GM21381 (cell line): ENCODE data around the gene NCOA1.

ENCODE experiments used
- ATAC-seq: cut with Tn5 transposase; IDR thresholded peaks from one replicate; pipeline ENCODE4 v1.9.1; 2021; ENCODE audit warnings: mild to moderate bottlenecking, moderate library complexity; ENCODE audit not compliant: unreplicated experiment

Gene NCOA1

DNA sequence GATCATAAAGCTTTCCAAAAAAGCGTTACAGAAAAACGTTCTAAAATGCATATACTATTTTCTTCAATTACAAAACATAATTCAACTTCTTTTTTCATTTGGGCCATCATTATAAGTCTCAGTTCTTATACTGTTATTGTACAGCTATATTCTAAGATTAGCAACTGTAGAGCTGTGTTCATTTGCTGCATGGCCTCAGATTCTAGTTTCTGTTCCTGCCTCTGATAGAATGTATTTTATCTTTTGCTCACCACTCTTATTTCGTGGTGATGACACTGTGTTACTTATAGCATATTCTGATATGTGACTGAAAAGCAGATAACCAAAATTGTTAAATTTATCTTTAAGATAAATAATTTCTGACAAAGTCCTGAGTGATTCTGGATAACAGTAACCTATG is 234.9 kb downstream of the NCOA1 start:
- no peak for ATAC-seq

DNA sequence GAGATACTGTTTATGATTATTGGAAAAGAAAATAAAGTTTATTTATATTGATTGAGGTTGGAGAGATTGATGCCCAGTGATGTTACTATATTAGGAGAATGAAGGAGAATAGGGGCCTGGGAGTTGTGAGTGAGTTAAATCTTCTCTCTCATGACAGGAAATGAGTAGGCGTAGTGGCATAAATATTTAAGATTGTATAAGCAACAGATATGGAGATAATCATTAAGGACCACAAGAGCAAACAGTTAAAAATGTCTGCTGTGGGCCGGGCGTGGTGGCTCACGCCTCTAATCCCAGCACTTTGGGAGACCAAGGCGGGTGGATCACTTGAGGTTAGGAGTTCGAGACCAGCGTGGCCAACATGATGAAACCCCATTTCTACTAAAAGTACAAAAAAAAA is 239.4 kb downstream of the NCOA1 start:
- ATAC-seq = no peak

DNA sequence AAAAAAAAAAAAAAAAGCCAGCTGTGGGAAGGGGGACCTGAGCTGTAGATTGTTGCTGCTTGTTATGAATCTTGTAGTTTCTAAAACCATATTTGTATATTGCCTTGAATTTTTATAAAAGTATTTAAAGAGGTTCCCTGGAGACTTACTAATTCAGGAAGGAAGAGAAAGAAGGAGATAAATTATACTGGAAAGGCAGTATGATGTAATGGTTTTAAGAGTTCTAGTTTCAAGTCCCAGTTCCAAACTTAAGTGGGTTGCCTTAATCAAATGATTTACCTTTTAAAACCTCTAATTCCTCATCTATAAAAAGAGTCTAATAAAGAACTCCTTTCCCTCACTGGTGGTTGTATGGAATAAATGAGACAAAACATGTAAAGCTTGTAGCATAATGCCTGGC is 240.0 kb downstream of the NCOA1 start:
- no peak for ATAC-seq

DNA sequence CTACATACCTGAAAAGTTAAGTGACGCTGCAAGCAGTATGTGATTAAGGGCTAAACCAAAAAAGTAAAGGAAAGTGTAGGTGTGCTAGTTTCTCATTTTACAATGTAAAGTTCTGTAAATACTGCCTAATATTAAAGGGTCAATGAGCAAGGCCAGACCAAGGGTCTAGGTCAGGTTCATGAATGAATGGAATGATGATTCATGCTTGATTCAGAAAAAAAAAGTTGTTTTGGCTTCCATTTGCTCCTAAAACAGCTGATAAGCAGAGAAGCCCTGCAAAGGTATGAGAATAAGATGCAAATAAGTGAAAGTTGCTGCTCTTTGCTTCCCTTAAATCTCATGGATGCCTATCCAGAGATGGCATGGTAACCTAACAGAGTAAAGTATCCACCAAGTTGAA is 240.9 kb downstream of the NCOA1 start:
- no peak for ATAC-seq

DNA sequence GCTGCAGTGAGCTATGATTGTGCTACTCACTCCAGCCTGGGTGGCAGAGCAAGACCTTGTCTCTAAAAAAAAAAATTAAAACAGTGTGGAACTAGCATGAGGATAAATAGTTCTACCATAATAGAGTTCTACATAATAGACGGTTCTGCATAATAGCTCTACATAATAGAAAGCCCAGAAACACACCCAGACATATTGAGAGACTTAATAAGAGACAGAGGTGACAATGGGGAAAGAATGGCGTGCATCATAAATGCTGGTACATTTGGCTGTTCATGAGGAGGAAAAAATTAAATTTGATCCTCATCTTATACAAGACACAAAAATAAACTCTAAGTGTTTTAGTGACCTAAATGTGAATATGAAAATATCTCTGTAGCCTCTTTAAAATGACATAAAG is 243.7 kb downstream of the NCOA1 start:
- no peak for ATAC-seq

DNA sequence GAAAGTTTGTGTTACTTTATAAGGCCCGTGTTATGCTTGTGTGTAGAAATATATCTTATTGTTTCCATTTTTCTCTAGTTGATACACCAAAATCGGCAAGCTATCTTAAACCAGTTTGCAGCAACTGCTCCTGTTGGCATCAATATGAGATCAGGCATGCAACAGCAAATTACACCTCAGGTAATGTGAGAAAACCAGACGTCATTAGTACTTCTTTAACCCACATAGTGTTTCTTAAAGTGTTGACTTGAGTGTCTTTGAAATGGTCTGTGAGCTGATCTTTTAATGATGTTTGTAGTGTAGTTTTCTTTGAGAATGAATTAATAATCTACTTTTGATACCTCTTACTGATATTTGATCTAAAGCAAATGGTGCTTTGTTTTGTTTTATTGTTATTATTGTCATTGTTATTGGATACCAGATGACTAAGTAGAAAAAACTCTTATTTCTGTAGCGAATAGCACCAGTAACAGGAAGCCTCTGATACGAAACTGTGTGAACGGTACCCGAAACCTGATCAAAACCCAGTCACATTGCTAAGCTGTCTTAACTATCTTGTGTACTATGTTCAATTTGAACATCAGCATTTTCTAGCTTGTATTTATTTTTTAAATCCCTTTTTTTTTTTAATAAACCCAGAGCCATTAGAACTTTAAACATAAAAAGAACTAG is 248.4 kb downstream of the NCOA1 start:
- ATAC-seq = no peak

DNA sequence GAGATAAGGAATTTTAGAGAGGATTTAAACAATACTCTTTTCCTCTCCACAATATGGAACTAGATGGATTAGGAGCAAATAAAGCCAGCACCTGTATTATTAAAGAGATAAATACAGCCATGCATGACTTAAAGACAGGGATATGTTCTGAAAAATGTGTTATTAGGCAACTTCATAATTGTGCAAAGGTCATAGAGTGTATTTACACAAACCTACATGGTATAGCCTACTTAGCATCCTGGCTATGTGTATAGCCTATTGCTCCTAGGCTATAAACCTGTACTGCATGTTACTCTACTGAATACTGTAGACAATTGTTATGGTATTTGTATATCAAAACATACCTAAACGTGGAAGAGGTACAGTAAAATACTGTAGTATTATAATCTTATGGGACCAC is 249.1 kb downstream of the NCOA1 start:
- ATAC-seq = no peak

DNA sequence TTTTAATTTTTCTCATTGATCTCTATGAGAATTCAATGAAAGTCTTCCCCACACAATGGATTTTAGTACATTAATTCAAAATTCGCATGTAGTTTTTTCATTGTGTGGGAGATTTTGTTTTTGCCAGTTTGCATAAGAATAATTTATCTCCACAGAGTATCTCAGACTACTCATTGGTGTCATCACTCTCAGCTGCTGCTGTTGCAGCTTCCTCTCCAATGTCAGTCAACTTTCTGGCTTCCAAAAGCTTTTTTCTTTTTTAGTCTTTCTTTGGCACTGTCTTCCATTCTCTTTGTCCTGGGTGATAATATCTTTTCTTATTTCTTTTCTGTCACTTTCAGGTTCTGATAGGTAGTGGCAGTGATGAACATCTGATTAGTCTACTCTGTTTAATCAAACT is 251.7 kb downstream of the NCOA1 start:
- no peak for ATAC-seq

DNA sequence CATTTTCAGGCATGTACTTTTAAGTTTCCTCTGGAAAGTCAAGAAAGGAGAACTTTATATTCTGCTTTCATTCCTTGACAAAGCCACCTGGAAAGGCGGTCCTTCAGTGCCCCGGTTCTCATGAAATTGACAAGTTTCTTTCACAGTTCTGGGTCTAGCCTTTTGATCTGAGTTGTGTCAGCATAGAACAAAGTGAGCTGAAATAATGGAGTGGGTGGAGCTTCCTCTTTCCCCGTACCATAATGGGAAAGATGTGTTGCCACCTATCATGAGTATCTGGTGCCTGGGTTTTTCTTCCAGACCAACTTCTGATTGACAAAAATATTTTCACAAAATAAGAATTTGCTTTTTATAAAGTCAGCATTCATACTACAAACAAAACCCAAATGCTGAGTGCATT is 252.9 kb downstream of the NCOA1 start:
- no peak for ATAC-seq

DNA sequence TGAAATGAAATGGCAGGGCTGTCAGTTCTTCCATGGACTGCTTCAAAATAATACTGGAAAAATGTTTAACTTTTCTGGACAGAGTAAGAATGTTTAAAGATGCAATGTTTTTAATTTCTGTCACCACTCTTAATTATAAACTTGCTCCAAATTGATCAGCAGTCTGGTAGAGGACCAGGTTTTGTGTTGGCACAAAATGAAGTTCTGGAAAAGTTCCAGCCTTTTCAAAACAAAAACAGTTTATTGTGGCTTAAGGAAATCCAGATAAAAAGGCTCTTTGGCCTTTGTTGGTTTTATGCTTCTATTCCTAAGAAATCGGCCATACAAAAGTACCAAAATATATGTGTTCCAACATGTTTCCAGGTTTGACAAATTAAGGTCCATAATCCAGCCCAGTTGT is 253.3 kb downstream of the NCOA1 start:
- ATAC-seq = no peak

DNA sequence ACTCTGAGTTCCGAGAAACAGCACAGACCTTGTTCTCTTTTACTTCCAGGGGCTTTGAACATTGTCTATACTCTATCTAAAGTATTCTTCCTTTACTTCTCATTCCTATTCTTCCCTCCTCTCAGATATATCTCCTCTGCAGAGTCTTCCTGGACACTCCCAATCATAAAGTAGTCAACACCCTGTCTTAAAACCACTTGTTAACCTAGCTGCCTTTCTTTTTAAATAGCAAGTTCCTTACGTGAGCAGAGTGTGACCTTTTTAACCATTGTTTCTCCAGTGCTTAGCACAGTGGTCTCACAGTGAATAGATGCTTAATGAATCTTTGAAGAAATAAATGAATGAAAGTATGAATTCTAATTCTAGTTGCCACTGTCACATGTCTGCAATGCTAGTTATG is 254.8 kb downstream of the NCOA1 start:
- ATAC-seq = no peak

DNA sequence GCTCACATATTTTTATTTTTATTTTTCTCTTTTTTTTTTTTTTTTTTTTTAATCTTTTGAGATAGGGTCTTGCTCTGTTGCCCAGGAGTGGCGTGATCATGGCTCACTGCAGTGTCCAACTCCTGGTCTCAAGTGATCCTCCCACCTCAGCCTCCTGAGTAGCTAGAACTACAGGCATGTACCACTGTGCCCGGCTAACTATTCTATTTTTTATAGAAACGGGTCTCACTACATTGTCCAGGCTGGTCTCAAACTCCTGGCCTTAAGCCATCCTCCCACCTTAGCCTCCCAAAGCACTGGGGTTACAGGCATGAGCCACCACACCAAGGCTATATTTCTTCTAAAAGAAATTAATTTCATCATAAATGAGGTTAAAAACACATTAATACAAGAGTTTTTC is 256.2 kb downstream of the NCOA1 start:
- no peak for ATAC-seq

DNA sequence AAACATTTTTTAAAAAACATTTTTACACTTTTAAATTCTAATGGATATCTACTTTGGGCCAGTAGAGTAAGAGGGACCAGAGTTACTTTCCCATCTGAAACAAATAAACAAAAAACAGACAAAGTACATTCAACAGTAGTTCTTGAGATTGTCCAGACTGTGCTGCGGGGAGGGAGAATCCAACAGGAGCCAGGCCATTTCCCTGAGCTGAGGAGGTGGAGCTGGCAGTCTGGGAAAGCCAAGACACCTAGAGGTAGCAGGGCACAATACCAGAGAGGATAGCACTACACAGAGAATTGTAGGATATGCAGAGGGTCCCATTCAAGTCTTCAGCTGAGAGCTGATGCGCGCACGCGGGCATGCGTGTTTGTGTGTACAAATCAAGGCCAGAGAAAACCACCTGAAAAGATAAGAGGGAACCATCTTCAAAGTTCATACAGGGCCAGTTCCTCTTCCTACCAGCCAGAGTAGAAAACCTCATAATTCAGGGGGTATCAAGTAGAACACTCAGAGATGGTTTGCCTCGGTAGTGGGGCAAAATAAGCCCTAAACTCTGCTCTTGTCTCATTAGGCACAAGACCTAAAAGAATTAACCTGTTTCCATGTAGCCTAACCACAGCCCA is 258.1 kb downstream of the NCOA1 start:
- no peak for ATAC-seq

DNA sequence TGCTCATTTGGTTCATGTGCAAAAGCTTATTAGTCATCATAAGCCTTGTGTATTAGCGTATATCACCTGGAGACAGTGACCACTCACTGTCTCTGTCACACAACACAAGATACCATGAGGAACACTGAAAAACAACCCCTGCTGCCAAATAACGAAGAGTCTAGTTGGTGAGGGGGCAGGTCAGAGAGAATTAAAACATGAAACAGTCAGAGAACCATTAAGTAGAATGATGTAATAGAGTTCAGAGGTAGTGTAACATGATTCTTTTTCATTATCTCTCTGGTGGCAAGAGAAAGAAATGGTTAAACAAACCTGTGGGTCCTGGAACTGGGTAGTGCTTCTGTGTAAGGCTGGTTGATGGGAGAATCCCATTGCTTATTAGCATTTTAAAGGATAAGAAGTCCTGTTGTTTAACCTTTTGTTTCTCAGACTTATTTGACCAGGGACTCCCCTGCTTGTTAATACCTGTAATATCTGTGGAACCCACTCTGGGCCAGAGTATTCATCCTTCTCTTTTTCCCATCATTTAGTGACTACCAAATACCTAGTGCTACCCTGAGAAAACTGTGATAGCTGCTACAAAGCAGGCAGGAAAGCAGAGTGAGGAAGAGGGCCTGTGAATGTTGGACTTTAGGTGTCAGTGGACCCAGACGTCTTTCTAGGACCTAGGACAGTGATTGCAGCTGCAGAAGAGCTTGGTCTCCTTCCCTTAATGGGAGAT is 264.1 kb downstream of the NCOA1 start:
- ATAC-seq = no peak

DNA sequence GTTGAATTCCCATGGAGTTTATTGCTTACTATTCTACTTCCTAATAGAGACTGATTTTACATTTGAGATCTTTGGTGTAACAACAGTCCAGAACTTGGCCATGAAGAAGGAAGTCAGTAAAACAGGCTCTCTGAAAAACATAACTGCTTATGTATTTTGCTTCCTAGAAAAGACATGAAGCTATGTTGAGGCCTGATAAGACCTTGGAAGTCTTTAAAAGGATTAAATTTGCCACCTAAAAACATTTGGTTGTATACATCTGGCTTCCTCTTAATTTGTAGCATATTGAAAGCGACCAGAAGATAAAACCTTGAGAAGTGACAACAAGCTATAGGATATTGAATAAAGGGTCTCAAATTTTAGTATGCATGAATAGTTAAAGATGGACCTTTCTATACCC is 265.7 kb downstream of the NCOA1 start:
- no peak for ATAC-seq

DNA sequence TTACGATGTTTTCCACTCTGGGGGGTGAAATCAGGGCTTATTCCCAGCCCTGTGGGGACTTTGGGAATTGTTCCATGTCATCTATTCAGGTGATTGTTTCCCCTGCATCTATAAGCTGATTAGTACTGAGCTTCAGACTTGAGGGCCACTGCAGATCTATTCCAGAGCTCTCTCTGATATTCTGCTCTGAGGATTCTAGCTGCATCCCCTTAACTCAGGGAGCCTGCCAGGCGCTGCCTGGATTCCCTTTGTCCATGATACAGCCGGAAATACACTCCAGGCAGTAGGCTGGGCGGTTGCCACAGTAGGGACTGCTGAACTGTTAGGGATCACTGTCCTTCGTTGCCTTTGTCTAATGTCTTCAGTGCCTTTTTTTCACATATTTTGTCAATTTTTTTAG is 270.8 kb downstream of the NCOA1 start:
- no peak for ATAC-seq

DNA sequence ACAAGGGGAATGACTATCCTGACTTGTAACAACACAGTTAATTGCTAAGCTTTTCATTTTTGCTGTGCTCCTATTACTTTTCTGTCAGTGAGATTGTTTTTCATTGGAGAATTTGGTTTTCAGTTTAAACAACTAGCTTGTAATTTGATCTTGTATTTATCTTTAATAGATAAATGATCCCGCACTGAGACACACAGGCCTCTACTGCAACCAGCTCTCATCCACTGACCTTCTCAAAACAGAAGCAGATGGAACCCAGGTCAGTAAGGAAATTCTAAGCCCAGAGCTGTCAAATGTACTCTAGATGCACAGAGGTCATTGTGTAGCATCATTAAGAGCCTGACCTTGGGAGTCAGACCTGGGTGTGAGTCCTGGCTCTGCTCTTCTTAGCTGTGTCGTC is 271.5 kb downstream of the NCOA1 start:
- ATAC-seq = no peak

DNA sequence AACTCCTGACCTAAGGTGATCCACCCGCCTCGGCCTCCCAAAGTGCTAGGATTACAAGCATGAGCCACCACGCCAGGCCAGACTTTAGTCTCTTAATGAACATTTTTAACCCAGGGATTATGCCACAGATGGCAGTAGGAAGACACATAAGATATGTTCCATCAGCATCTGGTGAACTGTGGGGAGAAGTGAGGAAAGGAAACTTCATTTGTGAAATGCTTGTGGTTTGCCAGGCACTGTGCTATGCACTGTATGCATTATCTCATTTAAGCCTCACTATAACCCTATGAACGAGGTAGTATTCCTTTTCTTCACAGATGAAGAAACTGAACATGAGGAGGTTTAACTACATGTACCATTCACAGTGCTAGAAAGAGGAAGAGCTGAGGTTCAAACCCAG is 272.8 kb downstream of the NCOA1 start:
- no peak for ATAC-seq

DNA sequence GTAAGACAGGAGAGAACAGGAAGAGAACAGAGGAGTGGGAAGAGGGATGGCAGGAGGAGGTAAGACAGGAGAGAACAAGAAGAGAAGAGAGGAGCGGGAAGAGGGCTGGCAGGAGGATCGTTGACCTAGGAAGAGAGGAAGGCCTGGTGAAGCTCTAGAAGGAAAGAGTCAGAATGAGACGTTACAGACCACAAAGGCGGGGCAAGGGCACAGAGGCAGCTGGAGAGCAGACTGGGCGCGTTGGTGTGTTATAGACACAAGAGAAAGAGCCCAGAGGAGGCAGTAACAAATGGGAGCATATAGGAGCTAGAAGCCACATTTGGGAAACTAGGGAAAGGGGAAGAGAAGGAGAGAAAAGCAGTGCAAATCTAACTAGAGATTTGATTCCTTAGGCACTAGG is 275.6 kb downstream of the NCOA1 start:
- ATAC-seq = no peak

DNA sequence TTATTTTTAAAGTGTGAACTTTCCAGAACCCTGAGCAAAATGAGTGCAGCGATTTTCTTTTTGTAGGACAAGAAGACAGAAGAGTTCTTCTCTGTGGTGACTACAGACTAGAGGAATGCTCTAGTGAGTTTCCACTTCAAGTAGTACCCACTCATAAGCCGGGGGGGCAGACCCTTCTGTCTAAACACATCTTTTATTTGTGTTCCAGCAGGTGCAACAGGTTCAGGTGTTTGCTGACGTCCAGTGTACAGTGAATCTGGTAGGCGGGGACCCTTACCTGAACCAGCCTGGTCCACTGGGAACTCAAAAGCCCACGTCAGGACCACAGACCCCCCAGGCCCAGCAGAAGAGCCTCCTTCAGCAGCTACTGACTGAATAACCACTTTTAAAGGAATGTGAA is 277.0 kb downstream of the NCOA1 start:
- ATAC-seq = no peak

DNA sequence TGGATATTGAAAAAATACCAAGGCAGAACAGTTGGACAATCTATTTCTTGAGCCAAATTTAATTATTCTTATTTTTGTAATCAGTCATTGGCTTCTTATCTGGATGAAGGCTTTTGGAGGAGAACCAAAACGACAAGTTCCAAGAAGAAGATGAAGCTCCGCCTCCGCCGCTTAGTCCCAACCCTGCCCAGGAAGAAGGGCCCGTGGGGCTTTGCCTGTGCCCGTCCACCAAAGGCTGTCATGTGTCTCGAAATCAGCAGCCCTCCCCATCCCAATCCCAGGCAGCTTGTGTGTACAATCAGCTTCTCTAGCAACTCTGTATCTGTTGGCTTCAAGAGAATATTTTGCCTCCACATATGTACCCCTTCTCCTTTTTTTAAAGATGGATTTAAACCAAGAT is 277.5 kb downstream of the NCOA1 start:
- no peak for ATAC-seq

DNA sequence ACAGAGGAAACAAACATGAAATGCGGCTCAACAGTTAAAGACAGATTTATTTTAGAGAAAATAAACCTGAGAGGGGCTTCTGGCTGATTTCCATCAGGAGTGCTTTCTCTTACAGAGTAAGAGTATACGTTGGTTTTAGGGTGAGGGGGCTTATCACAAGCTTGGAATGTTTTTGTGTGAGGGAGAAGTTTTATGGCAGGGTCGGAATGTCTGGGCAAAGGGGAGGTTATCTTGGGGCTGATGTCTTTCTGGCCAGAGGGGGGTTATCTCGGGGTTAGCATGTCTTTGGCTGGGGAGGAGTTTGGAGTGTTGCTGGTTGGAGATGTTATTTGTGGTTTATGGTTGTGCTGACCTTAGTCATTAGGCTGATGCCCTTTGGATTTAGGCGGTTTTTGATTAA is 280.0 kb downstream of the NCOA1 start:
- ATAC-seq = no peak
